K562 (cell line): ENCODE measurements around the gene SMAD3. TPM values are rescaled to one million over a fixed set of nuclear protein-coding genes. Genes with fewer than 3 reads are reported as not detected.

ENCODE experiments used
- AFF4 ChIP-seq: sonication (generic); formaldehyde crosslinking; IDR thresholded peaks from 2 replicates; pipeline ENCODE4 v1.8.0; 2023; ENCODE audit warnings: mild to moderate bottlenecking, missing genetic modification reagents
- ARNT ChIP-seq, 2 experiments: fragments of 450-650 bp; IDR thresholded peaks; 2 replicates each; pipeline ENCODE4 v1.6.1; 2016; ENCODE audit warnings: mild to moderate bottlenecking in 1 of 2
- CSDE1 ChIP-seq, 2 experiments: fragments of 450-650 bp; IDR thresholded peaks; 2 replicates each; pipeline ENCODE4 v1.6.1; 2016; ENCODE audit warnings: mild to moderate bottlenecking in 1 of 2
- HNRNPL ChIP-seq: fragments of 200-400 bp; formaldehyde crosslinking; IDR thresholded peaks from 2 replicates; pipeline ENCODE4 v1.6.1; 2017; ENCODE audit warnings: low read depth, mild to moderate bottlenecking, low read length
- LARP7 ChIP-seq: fragments of 450-650 bp; IDR thresholded peaks from 2 replicates; pipeline ENCODE4 v1.6.1; 2016
- MIER1 ChIP-seq: fragments of 450-650 bp; IDR thresholded peaks from 2 replicates; pipeline ENCODE4 v1.6.1; 2016; ENCODE audit warnings: antibody characterized with exemption, mild to moderate bottlenecking, low read depth
- NCOA4 ChIP-seq: fragments of 450-650 bp; IDR thresholded peaks from 2 replicates; pipeline ENCODE4 v1.6.1; 2018; ENCODE audit warnings: mild to moderate bottlenecking; ENCODE audit not compliant: partially characterized antibody
- RBBP5 ChIP-seq: fragments of 200-600 bp; sonication (generic); IDR thresholded peaks from 2 replicates; pipeline ENCODE4 v1.6.1; 2012; ENCODE audit warnings: borderline replicate concordance, mild to moderate bottlenecking, low read length, control low read depth, inconsistent platforms; ENCODE audit not compliant: insufficient read depth, poor library complexity, severe bottlenecking
- TFAP4 ChIP-seq: sonication (generic); formaldehyde crosslinking; IDR thresholded peaks from 2 replicates; pipeline ENCODE4 v1.8.0; 2022; ENCODE audit warnings: missing genetic modification reagents, mild to moderate bottlenecking, moderate library complexity, borderline replicate concordance
- YBX1 ChIP-seq: fragments of 450-650 bp; IDR thresholded peaks from 2 replicates; pipeline ENCODE4 v1.7.1; 2016; ENCODE audit warnings: mild to moderate bottlenecking
- ZBTB40 ChIP-seq, 2 experiments: fragments of 450-650 bp in 1 of 2; sonication (generic) in 1 of 2; formaldehyde crosslinking in 1 of 2; IDR thresholded peaks; 2 replicates each; pipeline versions ENCODE4 v1.7.1 to v1.9.0; 2016 to 2022; ENCODE audit warnings: inconsistent platforms in 1 of 2, mild to moderate bottlenecking in 1 of 2, missing genetic modification reagents in 1 of 2
- ZNF232 ChIP-seq: sonication (generic); formaldehyde crosslinking; IDR thresholded peaks from 2 replicates; pipeline ENCODE4 v1.8.0; 2022; ENCODE audit warnings: mild to moderate bottlenecking, missing genetic modification reagents
- ZNF24 ChIP-seq: fragments of 450-650 bp; IDR thresholded peaks from 2 replicates; pipeline ENCODE4 v1.6.1; 2016
- polyA plus RNA-seq, 8 experiments: library from polyadenylated mRNA; depleted of rRNA in 4 of 8; stranded (reverse) in 5 of 8; unstranded in 3 of 8; fragments of >200 nt; fragmentation: Nextera tagmentation in 2 of 8; fragmentation: Illumina TruSeq in 1 of 8; extraction: Ambion mirVana in 2 of 8; extraction: Trizol in 1 of 8; gene quantifications; 2 replicates each; pipeline versions ENCODE4 v1.2.1 to v1.2.3, GENCODE V29; 2011 to 2014; ENCODE audit warnings: inconsistent platforms in 1 of 8, missing spikeins in 1 of 8
- total RNA-seq, 7 experiments: library from RNA; depleted of rRNA in 6 of 7; stranded (reverse); fragments of >200 nt in 6 of 7; fragmentation: Illumina TruSeq in 2 of 7; extraction: Trizol in 2 of 7; gene quantifications; 2 replicates each; pipeline versions ENCODE4 v1.2.1 to v1.2.3, GENCODE V29; 2011 to 2021; ENCODE audit warnings: low replicate concordance in 1 of 7

The SMAD3 gene
- total and polyA plus RNA-seq, 9 of the 15 experiments (the other 6 are each of a cell fraction or from before 2014, with no cell fraction given), result 4.3 to 39.2 (median 11.1) TPM

- TF ChIP-seq AFF4 (CRISPR knock-in tag) (0 out of 2 replicates have a peak, but pooled peaks have one; percentile 66), ZNF232 (no peak), ZNF24 (peak; percentile 4; the same call in 1 of the 2 replicates), CSDE1 (IDR thresholded peaks at IDR 0.05) (no peak), ZBTB40 (IDR thresholded peaks at IDR 0.05) (peak; percentile 64; the same call in 1 of the 2 replicates), ZBTB40 (CRISPR knock-in tag; IDR thresholded peaks at IDR 0.05) (no peak), TFAP4 (CRISPR knock-in tag) (peak; percentile 50; the same call in 1 of the 2 replicates), RBBP5 (peak; percentile 83), YBX1 (no peak), LARP7 (0 out of 2 replicates have a peak, but pooled peaks have one; percentile 23), ARNT (IDR thresholded peaks at IDR 0.05) (no peak), MIER1 (no peak), HNRNPL (no peak), NCOA4 (no peak)
Observed at GRCh38 chr15:67066041-67066958, 898 bp downstream of the SMAD3 start (continued).
